Lung (tissue), 12 donors: ENCODE measurements around the gene SNX33. TPM values are rescaled to one million over a fixed set of nuclear protein-coding genes. Genes with fewer than 3 reads are reported as not detected.
"Not testable (repeated sequence)": the region's sequence is repeated elsewhere in the genome, so short reads cannot be mapped to it uniquely, and the experiment has no call there.

ENCODE experiments used
- ATAC-seq: fragments of 200-7000 bp; cut with Tn5 transposase; one replicate; pipeline ENCODE4 v1.9.1; 2020; ENCODE audit warnings: moderate number of reproducible peaks; ENCODE audit not compliant: insufficient read depth, low FRiP score
- DNase-seq, 3 donors: peaks; one replicate each; pipeline ENCODE4 v3.0.0-alpha.2; 2013 to 2017
- H3K27ac ChIP-seq, 2 donors: one replicate each; pipeline ENCODE4 v1.5.1; 2013; ENCODE audit warnings: mild to moderate bottlenecking in 2 of 2, moderate library complexity in 2 of 2, control low read depth in 1 of 2, inconsistent platforms in 1 of 2, low read depth in 1 of 2, low read length in 1 of 2
- H3K27me3 ChIP-seq, 3 donors: one replicate each; pipeline ENCODE4 v1.5.1; 2013; ENCODE audit warnings: low read length in 2 of 3; ENCODE audit not compliant: control insufficient read depth in 3 of 3, insufficient read depth in 3 of 3
- H3K36me3 ChIP-seq, 4 donors: one replicate each; pipeline ENCODE4 v1.5.1; 2013; ENCODE audit warnings: low read length in 4 of 4, mild to moderate bottlenecking in 1 of 4, moderate library complexity in 1 of 4; ENCODE audit not compliant: control insufficient read depth in 4 of 4, insufficient read depth in 4 of 4
- H3K4me1 ChIP-seq, 5 donors: one replicate each; pipeline ENCODE4 v1.5.1; 2013; ENCODE audit warnings: low read length in 5 of 5, mild to moderate bottlenecking in 2 of 5, moderate library complexity in 1 of 5; ENCODE audit not compliant: control insufficient read depth in 5 of 5, insufficient read depth in 5 of 5
- H3K4me3 ChIP-seq: one replicate; pipeline ENCODE4 v1.5.1; 2013; ENCODE audit warnings: mild to moderate bottlenecking, control low read depth, moderate library complexity
- H3K9ac ChIP-seq, 2 donors: one replicate each; pipeline ENCODE4 v1.5.1; 2013; ENCODE audit warnings: low read length in 2 of 2, control low read depth in 1 of 2; ENCODE audit not compliant: insufficient read depth in 1 of 2
- H3K9me3 ChIP-seq, 4 donors: one replicate each; pipeline ENCODE4 v1.5.1; 2013; ENCODE audit warnings: low read length in 3 of 4, mild to moderate bottlenecking in 1 of 4, moderate library complexity in 1 of 4; ENCODE audit not compliant: control insufficient read depth in 4 of 4, insufficient read depth in 3 of 4
- CTCF ChIP-seq: IDR thresholded peaks from 2 replicates; pipeline ENCODE4 v1.5.1; 2012; ENCODE audit warnings: mild to moderate bottlenecking; ENCODE audit errors: control extremely low read depth, extremely low read depth
- WGBS, 2 donors: extraction: QIAGEN DNeasy Blood & Tissue Kit; methylation state at CpG; one replicate each; pipeline ENCODE4 v1.1.7; 2013; 5-methylcytosine and 5-hydroxymethylcytosine counted together
- polyA plus RNA-seq, 2 donors: library from polyadenylated mRNA; stranded (reverse); fragments of 200-250 nt; gene quantifications; one replicate each; pipeline ENCODE4 v1.2.1, GENCODE V29; 2013
- total RNA-seq, 2 donors: library from RNA; depleted of rRNA in 1 of 2; stranded (reverse); fragments of >200 nt in 1 of 2; gene quantifications; one replicate each; pipeline ENCODE4 v1.2.1, GENCODE V29; 2014 to 2021
- donor health status: control.
- donor health status: control.
- donor health status: Bipolar disorder and iron deficiency.
- donor health status: healthy.
- donor health status: DM: yes; HTN: yes; CAD: no.

The SNX33 gene
- total and polyA plus RNA-seq, 4 donors = 13.6 to 23.5 (median 18.0) TPM

- ATAC-seq = no peak
- H3K27ac ChIP-seq = no peak overlapping the region
- H3K27me3 ChIP-seq = no peaks in the 10 kb centered on the region
- no peak overlapping the region for H3K4me3 ChIP-seq
- peaks cover 0 to 19% (median 11%) of the 10 kb centered on the region in 5 donors for H3K4me1 ChIP-seq
- no peak for DNase-seq
- H3K36me3 ChIP-seq = peaks cover 0 to 2% (median 0%) of the 10 kb centered on the region in 4 donors
- no peak for TF ChIP-seq CTCF
- H3K9ac ChIP-seq = no peak overlapping the region
- no peaks in the 10 kb centered on the region for H3K9me3 ChIP-seq
- WGBS, 2 donors = 77 to 82% methylated on average over 2 of the region's 2 CpGs
These were observed 58.9 kb downstream of the SNX33 start for GRCh38 chr15:75706682-75706954.

DNA sequence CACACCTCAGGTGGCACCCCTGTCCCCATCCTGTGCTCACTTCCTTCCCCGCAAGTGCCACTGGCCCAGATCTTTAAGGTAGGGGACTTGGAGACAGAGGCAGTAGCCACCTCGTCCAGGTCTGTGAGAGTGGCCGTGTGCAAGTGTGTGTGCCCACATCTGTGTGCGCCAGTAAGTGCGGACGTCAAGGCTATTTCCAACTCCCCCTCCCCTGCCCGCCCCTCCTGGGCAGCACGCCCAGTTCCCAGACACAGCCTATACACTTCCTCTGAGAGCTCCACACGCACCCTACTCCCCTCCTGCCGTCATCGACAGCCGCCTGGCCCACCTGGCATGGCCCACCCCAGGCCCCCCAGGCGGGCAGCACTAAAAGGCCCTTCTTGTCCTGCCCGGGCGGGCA, 61.7 kb downstream of the SNX33 start:
- H3K9me3 ChIP-seq, H3K27me3 ChIP-seq, H3K9ac ChIP-seq, ATAC-seq, H3K4me3 ChIP-seq, H3K36me3 ChIP-seq: not testable (repeated sequence)
- peak overlapping the region in 1 of 2 donors; percentile 20 for H3K27ac ChIP-seq
- H3K4me1 ChIP-seq = peaks cover 0 to 25% (median 12%) of the 10 kb centered on the region in 5 donors
- 31 to 39% methylated on average over 11 to 13 of the region's 15 CpGs for WGBS, 2 donors
- peak; percentile 91 to 95 (median 93) for DNase-seq

GRCh38 chr15:75710874-75711273, 63.2 kb downstream of the SNX33 start:
- H3K27me3 ChIP-seq, H3K27ac ChIP-seq, H3K4me3 ChIP-seq, ATAC-seq, DNase-seq, H3K36me3 ChIP-seq, H3K9me3 ChIP-seq, H3K9ac ChIP-seq: not testable (repeated sequence)
- H3K4me1 ChIP-seq = peaks cover 0 to 25% (median 12%) of the 10 kb centered on the region in 5 donors
- 81 to 82% methylated on average over 4 to 5 of the region's 5 CpGs for WGBS, 2 donors

DNA sequence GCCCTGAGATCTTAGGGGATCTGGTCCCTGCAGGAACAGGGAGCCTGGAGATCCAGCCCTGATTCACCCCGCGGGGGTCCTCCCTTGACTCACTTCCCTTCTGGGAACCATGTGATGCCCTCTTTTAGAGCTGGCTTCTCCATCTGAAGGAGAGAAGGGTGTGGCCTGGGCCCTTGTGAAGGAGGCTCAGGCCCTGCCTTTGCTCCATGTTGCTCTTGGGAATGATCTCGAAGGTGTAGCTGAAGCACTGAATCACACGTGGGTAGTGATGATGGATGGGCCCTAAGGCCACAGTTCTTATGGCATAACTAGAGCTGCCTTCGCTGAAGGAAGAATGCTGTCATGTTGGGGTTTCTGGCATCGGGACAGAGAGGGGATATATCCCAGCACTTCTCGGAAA, 63.8 kb downstream of the SNX33 start:
- H3K9ac ChIP-seq = peak overlapping the region in 1 of 2 donors; percentile 49
- not testable (repeated sequence) for H3K27me3 ChIP-seq, H3K9me3 ChIP-seq, H3K27ac ChIP-seq, H3K4me3 ChIP-seq, H3K36me3 ChIP-seq, ATAC-seq
- 68 to 83% methylated on average over 7 of the region's 7 CpGs for WGBS, 2 donors
- H3K4me1 ChIP-seq = peaks cover 0 to 25% (median 12%) of the 10 kb centered on the region in 5 donors
- DNase-seq = peak in 2 of 3 donors; percentile 35 to 43

Other genes starting within 250 kb of the SNX33 start
- gene SIN3A, start 196.2 kb upstream of the SNX33 start, total RNA-seq = 10 to 100 TPM; 66.1 to 86.1 TPM
- gene SIN3A, start 196.2 kb upstream of the SNX33 start, polyA plus RNA-seq = 10 to 100 TPM in 1 of 2 donors, 1 to 10 TPM in 1; 9.8 to 19.9 TPM
- 10 to 100 TPM; 24.1 to 32.4 TPM for gene PTPN9, start 68.6 kb upstream of the SNX33 start, total RNA-seq
- gene PTPN9, start 68.6 kb upstream of the SNX33 start, polyA plus RNA-seq = 10 to 100 TPM in 1 of 2 donors, 1 to 10 TPM in 1; 7.1 to 15.6 TPM
- 10 to 100 TPM; 19.1 to 22.9 TPM for gene SNUPN, start 22.2 kb upstream of the SNX33 start, total RNA-seq
- 10 to 100 TPM; 19.3 to 24.6 TPM for gene SNUPN, start 22.2 kb upstream of the SNX33 start, polyA plus RNA-seq
- 10 to 100 TPM; 34.2 to 66.8 TPM for gene IMP3, start 7.7 kb upstream of the SNX33 start, total RNA-seq
- gene IMP3, start 7.7 kb upstream of the SNX33 start, polyA plus RNA-seq = 10 to 100 TPM; 73.4 to 78.4 TPM
- 10 to 100 TPM; 32.4 to 38.1 TPM for gene CSPG4, start 64.9 kb downstream of the SNX33 start, total RNA-seq
- gene CSPG4, start 64.9 kb downstream of the SNX33 start, polyA plus RNA-seq = 10 to 100 TPM in 1 of 2 donors, 1 to 10 TPM in 1; 8.5 to 16.0 TPM
- 10 to 100 TPM; 22.0 to 35.9 TPM for gene UBE2Q2, start 195.5 kb downstream of the SNX33 start, total RNA-seq
- 10 to 100 TPM; 15.5 to 20.2 TPM for gene UBE2Q2, start 195.5 kb downstream of the SNX33 start, polyA plus RNA-seq